HG02763 (cell line): ENCODE data around the gene FAHD1.
"Not testable (repeated sequence)": the region's sequence is repeated elsewhere in the genome, so short reads cannot be mapped to it uniquely, and the experiment has no call there.

Experiments used
- ATAC-seq: cut with Tn5 transposase; IDR thresholded peaks from one replicate; pipeline ENCODE4 v1.9.1; 2021; ENCODE audit warnings: mild to moderate bottlenecking, moderate library complexity; ENCODE audit not compliant: unreplicated experiment

FAHD1 gene

DNA sequence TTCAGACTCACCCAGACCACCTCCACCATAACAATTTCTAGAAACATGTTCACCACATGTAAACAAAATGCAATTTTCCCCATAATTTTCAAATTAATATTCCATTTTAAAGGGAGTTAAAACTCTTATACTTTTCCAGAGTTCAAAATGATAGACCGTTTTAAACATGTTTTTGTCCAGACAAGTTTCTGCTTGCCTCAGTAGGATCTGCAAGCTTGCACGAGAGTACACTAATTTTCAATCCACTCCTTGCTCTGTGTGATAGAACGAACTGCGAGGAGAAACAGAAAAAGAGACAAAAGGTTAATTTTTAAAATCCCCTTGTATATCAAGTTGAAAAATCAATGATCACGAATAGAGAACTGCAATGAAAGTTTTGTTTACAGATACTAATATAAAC lies 7.1 kb downstream of the FAHD1 start:
- no peak for ATAC-seq

DNA sequence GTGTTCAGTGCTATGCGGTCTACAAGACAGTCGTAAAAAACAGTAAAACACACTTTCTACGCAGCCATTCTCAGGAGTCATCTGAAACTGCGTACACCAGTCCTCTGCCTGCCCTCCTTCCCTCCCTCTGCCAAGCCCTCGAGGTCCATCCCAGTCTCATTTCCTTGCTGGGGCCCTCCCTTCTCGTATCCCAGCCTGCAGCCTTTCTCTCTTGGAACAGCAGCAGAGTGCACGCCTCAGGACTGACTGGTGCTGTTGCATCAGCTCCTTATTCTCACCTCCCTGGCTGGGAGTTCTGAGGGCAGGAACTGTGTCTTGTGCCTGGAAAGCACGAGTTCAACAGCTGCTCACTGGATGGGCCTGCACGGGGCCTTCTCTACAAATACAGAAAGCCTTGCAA lies 12.5 kb downstream of the FAHD1 start:
- no peak for ATAC-seq

DNA sequence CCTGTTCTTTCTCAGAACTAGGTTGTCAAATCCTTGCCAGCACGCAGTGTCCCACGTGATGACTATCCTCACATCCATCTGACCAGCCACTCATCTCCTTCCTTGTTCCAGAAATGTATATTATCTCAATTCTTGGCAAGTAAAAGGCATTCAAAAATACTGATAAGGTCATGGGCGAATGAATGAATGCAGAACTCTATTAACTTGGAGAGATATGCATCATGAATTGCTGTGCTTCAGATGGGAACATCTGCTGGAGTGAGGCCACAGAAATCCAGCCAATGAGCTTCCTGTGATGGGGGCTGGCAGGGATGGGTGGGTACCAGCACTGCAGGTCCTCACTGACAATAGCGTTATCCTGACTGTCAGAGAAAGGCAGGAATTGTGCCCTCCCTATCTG lies 19.0 kb downstream of the FAHD1 start:
- no peak for ATAC-seq

DNA sequence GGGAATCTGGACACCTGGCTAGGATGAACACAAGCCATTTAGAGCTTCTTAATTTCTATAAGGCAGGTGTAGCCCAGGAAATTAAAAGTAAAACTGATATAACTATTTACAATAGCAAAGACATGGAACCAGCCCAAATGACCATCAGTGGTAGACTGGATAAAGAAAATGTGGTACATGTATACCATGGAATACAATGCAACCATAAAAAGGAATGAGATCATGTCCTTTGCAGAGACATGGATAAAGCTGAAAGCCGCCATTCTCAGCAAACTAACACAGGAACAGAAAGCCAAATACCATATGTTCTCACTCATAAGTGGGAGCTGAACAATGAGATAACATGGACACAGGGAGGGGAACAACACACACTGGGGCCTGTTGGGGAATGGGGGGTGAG lies 19.4 kb downstream of the FAHD1 start:
- no peak for ATAC-seq

- no peak for ATAC-seq
Measured at GRCh38 chr16:1850981-1851380, 24.0 kb downstream of the FAHD1 start.

GRCh38 chr16:1851793-1852192 lies 24.8 kb downstream of the FAHD1 start:
- ATAC-seq: no peak

DNA sequence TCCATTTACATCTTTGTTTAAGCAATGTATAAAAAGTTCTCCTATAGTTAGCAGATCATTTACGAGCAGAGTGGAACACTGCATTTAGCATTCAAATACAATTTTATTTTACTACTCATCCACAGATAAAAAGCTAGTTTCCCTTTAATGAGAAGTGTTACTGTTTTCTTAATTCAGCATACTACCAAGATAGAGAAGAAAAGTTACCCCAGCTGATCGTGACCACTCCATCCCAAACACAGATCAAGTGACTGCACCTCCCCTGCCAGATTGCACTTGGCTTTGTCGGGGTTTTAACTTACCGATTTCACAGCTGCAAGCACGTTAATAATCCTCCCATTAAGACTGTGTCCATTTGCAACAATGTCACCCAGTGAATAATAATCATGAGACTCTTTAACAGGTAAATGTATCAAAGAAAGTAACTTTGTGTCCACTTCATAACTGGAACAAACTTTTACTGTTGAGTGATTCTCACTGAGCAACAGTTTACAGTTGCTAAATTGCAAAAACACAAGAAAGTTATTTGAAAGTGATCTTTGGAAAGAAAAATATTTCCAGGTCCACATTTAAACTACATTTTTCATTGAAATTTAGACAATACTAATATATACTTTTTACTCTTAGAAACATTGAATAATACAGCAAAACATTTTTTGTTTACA lies 30.6 kb downstream of the FAHD1 start:
- ATAC-seq: no peak

DNA sequence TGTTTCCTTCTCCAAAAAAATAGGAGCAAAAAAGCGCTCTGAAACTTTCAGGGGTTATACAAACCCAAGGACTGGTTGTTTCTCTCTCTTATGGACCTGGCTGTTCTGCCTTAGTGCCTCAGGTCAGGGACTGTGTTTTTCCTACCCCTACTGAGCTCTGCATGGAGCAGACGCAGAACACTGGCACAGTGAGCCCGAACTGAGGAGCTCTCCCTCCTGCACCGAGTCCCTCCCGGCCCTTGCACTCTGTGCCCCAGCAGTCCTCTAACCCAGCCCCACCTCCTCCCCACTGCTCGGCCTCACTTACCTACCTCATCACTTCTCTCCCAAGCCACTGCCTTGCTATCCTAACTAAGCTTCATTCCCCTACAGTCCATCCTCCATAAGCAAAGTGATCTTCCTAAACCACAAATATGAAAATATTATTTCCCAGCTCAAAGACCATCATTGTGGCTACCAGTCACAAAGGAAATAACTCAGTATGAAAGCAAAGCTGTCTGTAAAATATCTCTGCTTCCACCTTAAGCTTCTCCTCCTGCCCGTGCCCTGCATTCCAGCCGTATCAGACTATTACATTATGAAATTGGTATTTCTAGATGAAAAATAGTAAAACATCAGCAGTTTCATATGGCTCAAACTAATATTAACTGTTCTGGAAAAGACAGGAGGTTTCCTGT lies 31.3 kb downstream of the FAHD1 start:
- ATAC-seq: no peak

- no peak for ATAC-seq
Measured at GRCh38 chr16:1859650-1860049, 32.6 kb downstream of the FAHD1 start.

DNA sequence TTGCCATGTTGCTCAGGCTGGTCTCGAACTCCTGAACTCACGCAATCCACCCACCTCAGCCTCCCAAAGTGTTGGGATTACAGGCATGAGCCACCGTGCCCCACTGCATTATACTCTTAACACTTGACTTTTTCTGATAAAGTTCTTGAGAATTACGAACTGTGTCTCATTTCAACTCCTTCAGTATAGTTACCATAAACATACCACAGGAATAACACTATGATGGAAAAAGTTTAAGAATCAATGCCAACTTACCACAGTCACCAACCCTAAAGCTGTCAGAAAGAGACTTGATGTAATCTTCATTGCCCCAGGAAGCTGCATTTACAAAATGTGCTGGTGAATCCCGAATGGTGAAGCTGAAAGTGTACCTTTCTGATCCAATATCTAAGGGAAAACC lies 34.7 kb downstream of the FAHD1 start:
- ATAC-seq: no peak

- no peak for ATAC-seq
Measured at GRCh38 chr16:1862394-1862793, 35.4 kb downstream of the FAHD1 start.

DNA sequence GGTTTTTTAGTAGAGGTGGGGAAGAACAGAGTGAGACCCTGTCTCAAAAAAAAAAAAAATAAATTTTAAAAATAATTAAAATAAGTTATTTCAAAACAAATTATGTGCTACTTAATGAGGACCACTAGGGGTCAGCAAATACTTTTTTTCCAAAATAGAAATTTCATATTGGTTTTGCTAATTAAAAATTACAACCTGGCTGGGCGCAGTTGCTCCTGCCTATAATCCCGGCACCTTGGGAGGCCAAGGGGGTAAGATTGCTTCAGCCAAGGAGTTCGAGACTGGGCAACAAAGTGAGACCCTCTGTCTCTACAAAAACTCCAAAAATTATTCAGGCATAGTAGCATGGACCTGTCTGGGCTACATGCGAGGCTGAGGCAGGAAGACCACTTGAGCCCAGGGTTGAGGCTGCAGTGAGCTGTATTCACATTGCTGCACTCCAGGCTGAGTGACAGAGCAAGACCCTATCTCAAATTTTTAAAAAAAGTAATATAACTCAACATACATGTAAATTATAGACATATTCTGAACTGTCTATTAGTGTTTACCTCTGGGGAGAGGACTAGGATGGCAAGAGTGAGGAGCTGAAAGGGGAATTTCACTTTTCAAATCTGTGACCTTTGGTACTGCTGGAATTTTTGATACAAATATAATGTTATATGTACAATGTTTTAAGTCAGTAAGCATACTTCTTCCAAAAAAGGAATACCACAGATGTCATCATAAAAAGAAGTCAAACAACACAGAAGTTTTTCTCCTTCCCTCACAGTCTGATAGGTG lies 36.9 kb downstream of the FAHD1 start:
- ATAC-seq: no peak

- no peak for ATAC-seq
Measured at GRCh38 chr16:1865902-1866690, 39.1 kb downstream of the FAHD1 start.

DNA sequence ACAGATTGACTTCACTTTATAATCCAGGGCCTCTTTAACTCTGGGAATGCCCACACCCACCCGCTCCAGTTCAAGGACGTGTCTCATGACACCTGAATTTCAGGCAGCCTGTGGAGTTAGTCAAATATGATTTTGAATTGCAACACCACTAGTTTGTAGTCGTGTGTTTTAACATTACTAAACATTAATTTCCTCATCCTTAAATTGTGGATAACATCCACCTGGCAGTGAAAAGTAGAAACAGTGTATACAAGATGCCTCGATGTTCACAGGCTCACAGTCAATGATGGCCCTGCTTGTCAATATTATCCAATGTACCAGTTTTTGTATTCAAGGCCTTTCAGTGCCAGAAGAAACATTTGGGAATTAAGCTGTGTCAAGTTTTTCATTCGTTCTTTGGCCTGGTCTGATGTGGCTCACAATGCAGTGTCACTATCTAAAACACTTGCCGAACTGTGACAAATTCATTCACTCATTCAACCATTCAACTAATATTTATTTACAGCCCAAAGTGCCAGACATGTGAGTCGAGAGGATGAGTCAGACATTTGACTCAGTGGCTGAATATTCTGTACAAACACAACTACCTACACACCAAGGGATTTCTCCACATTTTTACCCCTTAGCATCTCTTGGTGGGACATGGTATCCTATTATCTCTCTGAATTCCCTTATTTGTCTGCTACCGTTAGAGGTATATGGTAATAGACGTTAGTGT lies 43.5 kb downstream of the FAHD1 start:
- ATAC-seq: no peak

DNA sequence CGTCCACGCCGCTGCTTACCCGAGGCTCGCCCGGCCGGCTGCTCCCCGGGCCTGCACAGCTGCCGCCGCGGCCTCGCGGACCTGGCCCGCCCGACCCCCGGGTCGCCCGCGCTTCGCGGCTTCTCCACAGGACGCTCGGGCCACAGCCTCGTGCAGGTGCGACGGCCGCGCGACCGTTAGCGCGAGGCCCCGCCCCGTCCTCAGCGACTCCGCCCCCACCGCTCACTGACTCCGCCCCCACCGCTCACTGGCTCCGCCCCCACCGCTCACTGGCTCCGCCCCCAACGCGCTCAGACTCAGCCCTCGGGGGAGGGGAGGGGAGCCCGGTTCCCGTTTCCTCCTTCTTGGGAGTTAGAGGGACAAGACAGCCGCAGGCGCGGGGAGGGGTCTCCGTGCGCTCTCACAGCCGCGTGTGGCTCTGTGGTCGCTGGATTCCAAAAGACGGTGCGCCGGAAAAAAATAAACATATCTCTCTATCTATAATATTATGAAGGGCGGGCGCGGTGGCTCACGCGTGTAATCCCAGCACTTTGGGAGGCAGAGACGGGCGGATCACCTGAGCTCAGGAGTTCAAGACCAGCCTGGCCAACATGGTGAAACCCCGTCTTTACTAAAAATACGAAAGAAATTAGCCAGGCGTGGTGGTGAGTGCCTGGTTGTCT lies 45.1 kb downstream of the FAHD1 start, which contains the start of gene MEIOB:
Gene MEIOB, minus strand, starts transcription at position 191 of the 662 bp plus-strand sequence. CDS start 3,989 bp downstream, outside the sequence.
- no peak for ATAC-seq

DNA sequence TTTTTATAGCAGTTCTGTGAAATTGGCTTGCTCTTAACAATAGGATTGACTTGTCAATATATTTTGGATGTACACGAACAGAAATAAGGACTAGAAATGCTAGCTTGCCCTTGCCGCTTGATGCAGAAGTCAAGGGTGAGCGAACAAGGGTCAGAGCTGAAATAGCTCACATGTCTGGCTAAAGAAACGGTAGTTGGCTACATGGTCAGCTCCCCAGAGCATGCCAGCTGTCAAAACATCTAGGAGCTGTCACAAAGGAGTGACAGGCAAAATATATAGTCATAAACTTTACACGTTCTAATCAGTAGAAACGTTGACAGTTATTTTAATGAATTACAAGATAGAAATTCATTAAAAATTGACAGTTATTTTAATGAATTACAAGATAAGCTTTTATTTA lies 47.8 kb downstream of the FAHD1 start:
- no peak for ATAC-seq

DNA sequence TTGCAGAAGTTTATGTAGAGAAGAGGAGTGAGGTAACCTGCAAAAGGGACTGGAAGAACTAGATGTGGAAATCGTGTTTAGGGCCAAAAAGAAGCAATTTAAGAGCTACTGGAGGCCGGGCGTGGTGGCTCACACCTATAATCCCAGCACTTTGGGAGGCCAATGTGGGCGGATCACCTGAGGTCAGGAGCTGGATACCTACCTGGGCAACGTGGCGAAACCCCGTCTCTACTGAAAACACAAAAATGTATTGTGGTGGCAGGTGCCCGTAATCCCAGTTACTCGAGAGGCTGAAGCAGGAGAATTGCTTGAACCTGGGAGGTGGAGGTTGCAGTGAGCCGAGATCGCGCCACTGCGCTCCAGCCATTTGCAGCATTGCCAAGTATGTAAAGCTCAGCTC lies 49.1 kb downstream of the FAHD1 start:
- ATAC-seq: not testable (repeated sequence)

DNA sequence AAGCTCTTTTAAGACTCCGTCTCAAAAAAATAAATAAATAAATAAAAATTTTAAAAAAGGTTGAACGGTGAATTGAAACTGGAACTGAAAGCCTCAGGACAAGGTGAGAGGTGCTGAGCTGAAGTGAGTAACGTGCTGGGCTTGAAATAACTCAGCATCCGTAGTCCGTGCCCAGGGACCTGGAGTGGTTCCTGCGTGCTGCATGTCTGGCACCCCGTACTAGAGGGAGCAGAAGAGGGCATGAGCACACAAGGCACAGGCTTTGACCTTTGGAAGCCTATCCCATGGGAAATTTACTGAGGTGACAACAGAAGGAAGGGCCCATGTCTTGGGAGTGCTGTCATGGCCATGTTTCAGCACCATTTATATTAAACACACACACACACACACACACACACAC lies 49.5 kb downstream of the FAHD1 start:
- no peak for ATAC-seq

DNA sequence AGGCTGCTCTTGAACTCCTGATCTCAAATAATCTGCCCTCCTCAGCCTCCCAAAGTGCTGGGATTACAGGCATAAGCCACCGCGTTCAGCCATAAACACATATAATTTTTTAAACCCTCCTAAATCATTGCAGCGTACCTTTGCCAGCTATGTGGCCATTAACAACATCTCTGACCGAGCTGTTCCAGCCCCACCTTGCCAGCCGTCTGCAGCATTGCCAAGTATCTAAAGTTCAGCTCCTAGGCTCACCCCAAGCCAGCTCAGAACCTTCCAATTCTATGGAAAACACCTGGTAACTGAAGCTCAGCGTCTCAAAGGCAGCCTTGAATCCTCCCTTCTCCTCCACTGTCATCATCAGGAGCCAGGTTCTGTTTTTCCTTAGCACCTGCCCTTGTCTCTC lies 50.1 kb downstream of the FAHD1 start:
- no peak for ATAC-seq

DNA sequence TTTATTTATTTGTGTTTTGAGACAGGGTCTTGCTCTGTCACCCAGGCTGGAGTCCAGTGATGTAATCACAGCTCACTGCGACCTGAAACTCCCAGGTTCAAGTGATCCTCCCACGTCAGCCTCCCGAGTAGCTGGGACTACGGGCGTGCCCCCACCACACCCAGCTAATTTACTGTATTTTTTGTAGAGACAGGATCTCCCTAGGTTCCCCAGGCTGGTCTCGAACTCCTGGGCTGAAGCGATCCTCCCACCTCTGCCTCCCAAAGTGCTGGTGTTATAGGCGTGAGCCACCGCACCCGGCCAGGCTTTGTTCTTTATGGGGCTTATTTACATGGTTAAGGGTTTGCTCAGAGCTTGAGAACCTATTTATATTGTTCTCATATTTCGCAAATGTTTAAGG lies 50.8 kb downstream of the FAHD1 start:
- no peak for ATAC-seq
